Heart left ventricle (tissue), 13 donors: Measurements from ENCODE around the gene MYDGF.

Experiments used
- CTCF ChIP-seq, 12 donors: fragments of 200-600 bp; sonication (generic) in 4 of 12; IDR thresholded peaks; one replicate each; pipeline versions ENCODE4 v1.5.0 to v1.8.0; 2018 to 2022; ENCODE audit warnings: antibody characterized with exemption in 12 of 12, mild to moderate bottlenecking in 5 of 12
- POLR2A ChIP-seq, 2 donors: fragments of 450-650 bp; IDR thresholded peaks; one replicate each; pipeline ENCODE4 v1.6.1; 2017; ENCODE audit warnings: antibody characterized with exemption in 2 of 2, mild to moderate bottlenecking in 2 of 2, moderate library complexity in 2 of 2
- donor health status: ischemic (EF 13 %, LVEDD 7.1; RV severe dilation, severe dysfunction).
- donor health status: DM: no; HTN: yes; CAD: no.
- donor health status: DM: no; HTN: no; CAD: no.
- donor health status: ischemic (EF 25% LVEDD 6.9; RV normal size, moderate dysfunction).
- donor health status: ischemic (EF 25% LVEDD 5.7; RV mildly dilated, moderate dysfunction).
- donor health status: ischemic (EF 35%, LVEDD 5.7; RV mildly dilated, moderate dysfunction).
- donor health status: nonischemic (EF 11% LVEDD 7.7; RV severe dilation, severe dysfunction).
- donor health status: DM: yes; HTN: yes; CAD: no.
- donor health status: PGD.
- donor health status: ischemic (EF 29% LVEDD 5.4; RV normal size, mild dysfunction).
- donor health status: nonischemic (EF 23%, LVEDD 6.1; RV moderate dilation, normal function).

GRCh38 chr19:4662812-4663211 is 7.3 kb downstream of the MYDGF start:
- TF ChIP-seq CTCF (IDR thresholded peaks at IDR 0.05) (no peak), POLR2A (IDR thresholded peaks at IDR 0.05) (no peak)
